ENCODE measurements around the gene UBA3. TPM values are rescaled to one million over a fixed set of nuclear protein-coding genes. Genes with fewer than 3 reads are reported as not detected.

Gene UBA3
- total RNA-seq, 1 experiment from 2014 or later: 41.1 TPM

- Mint-ChIP-seq H3K27me3 (ENCODE audit: insufficient read depth, unreplicated experiment) (no peaks in the 10 kb centered on the region), H3K9me3 (ENCODE audit: unreplicated experiment) (no peaks in the 10 kb centered on the region), H3K36me3 (ENCODE audit: insufficient read depth, unreplicated experiment) (peaks cover 93% of the 10 kb centered on the region), H3K27ac (ENCODE audit: low read depth, unreplicated experiment) (no peak overlapping the region), H3K4me3 (ENCODE audit: unreplicated experiment) (no peak overlapping the region), H3K4me1 (ENCODE audit: insufficient read depth, unreplicated experiment) (no peaks in the 10 kb centered on the region)
- no peak for DNase-seq (ENCODE audit: unreplicated experiment)
- POLR2A ChIA-PET: interaction anchor here (0.6 to 1.0 kb wide), 3 partner anchors 19 to 650 kb away, joined by 3 read pairs; partner anchors contain the start of gene EOGT
- TF ChIP-seq, protein P1, sequence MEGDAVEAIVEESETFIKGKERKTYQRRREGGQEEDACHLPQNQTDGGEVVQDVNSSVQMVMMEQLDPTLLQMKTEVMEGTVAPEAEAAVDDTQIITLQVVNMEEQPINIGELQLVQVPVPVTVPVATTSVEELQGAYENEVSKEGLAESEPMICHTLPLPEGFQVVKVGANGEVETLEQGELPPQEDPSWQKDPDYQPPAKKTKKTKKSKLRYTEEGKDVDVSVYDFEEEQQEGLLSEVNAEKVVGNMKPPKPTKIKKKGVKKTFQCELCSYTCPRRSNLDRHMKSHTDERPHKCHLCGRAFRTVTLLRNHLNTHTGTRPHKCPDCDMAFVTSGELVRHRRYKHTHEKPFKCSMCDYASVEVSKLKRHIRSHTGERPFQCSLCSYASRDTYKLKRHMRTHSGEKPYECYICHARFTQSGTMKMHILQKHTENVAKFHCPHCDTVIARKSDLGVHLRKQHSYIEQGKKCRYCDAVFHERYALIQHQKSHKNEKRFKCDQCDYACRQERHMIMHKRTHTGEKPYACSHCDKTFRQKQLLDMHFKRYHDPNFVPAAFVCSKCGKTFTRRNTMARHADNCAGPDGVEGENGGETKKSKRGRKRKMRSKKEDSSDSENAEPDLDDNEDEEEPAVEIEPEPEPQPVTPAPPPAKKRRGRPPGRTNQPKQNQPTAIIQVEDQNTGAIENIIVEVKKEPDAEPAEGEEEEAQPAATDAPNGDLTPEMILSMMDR (IDR thresholded peaks at IDR 0.05; ENCODE audit: unreplicated experiment): no peak
- CTCF ChIA-PET: interaction anchor here (0.7 to 1.3 kb wide), 5 partner anchors 9 to 42 kb away, joined by 3 to 5 read pairs (median 3); no protein-coding TSS in a partner anchor
- intact Hi-C loops (cut with micrococcal nuclease): no loop called here
- BruUV-seq (replicated peaks): no TSS peak
Observed at GRCh38 chr3:69032142-69032541, 48.0 kb downstream of the UBA3 start.

GRCh38 chr3:69031635-69032034 is 48.5 kb downstream of the UBA3 start:
- peaks cover 90% of the 10 kb centered on the region for H3K36me3 Mint-ChIP-seq (ENCODE audit: insufficient read depth, unreplicated experiment)
- intact Hi-C loops (cut with micrococcal nuclease): no loop called here
- no peaks in the 10 kb centered on the region for H3K4me1 Mint-ChIP-seq (ENCODE audit: insufficient read depth, unreplicated experiment)
- no peaks in the 10 kb centered on the region for H3K9me3 Mint-ChIP-seq (ENCODE audit: unreplicated experiment)
- DNase-seq (ENCODE audit: unreplicated experiment): no peak
- BruUV-seq (replicated peaks): no TSS peak
- no peak overlapping the region for H3K27ac Mint-ChIP-seq (ENCODE audit: low read depth, unreplicated experiment)
- no peak overlapping the region for H3K4me3 Mint-ChIP-seq (ENCODE audit: unreplicated experiment)
- ChIA-PET CTCF (no interaction called here), POLR2A (interaction anchor here (0.6 to 1.0 kb wide), 3 partner anchors 18 to 650 kb away, joined by 3 read pairs; partner anchors contain the start of gene EOGT)
- TF ChIP-seq, protein P1 (IDR thresholded peaks at IDR 0.05; ENCODE audit: unreplicated experiment): no peak
- H3K27me3 Mint-ChIP-seq (ENCODE audit: insufficient read depth, unreplicated experiment): no peaks in the 10 kb centered on the region

DNA sequence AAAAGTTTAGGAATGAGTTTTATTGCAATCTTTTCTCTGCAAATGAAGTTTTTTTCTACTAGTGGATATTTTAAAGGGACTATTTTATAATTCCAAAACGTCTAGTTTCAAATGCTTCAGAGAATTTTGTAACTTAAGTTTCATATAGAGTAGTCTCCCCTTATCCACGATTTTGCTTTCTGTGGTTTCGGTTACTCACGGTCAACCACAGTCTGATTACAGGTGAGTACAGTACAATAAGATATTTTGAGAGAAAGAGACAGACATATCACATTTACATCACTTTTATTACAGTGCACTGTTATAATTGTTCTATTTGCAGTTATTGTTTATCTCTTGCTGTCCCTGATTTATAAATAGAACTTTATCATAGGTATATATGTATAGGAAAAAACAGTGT is 59.3 kb downstream of the UBA3 start:
- H3K27me3 Mint-ChIP-seq (ENCODE audit: insufficient read depth, unreplicated experiment): no peaks in the 10 kb centered on the region
- H3K9me3 Mint-ChIP-seq (ENCODE audit: unreplicated experiment): no peaks in the 10 kb centered on the region
- peaks cover 52% of the 10 kb centered on the region for H3K36me3 Mint-ChIP-seq (ENCODE audit: insufficient read depth, unreplicated experiment)
- no peak overlapping the region for H3K27ac Mint-ChIP-seq (ENCODE audit: low read depth, unreplicated experiment)
- DNase-seq (ENCODE audit: unreplicated experiment): no peak
- TF ChIP-seq, protein P1 (IDR thresholded peaks at IDR 0.05; ENCODE audit: unreplicated experiment): no peak
- no TSS peak for BruUV-seq (replicated peaks)
- CTCF ChIA-PET: interaction anchor here (0.6 to 1.7 kb wide), 7 partner anchors 8 to 286 kb away, joined by 3 to 12 read pairs (median 3); partner anchors contain the start of gene EOGT
- POLR2A ChIA-PET: no interaction called here
- no peak overlapping the region for H3K4me3 Mint-ChIP-seq (ENCODE audit: unreplicated experiment)
- intact Hi-C loops (cut with micrococcal nuclease): no loop called here
- peaks cover 5% of the 10 kb centered on the region for H3K4me1 Mint-ChIP-seq (ENCODE audit: insufficient read depth, unreplicated experiment)

DNA sequence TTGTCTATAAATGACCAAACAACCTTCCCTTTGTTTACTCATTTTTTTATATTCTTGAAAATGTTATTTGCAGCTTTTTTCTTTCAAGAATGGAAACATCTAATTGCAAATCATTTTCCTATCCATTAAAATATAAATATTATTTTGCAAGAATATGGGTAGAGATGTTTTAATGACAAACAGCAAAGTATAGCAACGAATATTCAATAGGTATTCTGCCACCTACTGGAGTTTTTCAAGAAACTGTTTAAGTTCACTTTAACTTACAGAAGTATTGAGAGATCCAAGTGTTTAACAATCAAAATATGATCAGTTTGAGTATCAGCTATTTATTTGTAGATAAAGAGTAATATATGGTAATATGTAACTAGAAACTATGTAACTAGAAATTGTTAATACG is 59.7 kb downstream of the UBA3 start:
- H3K4me1 Mint-ChIP-seq (ENCODE audit: insufficient read depth, unreplicated experiment): peaks cover 7% of the 10 kb centered on the region
- intact Hi-C loops (cut with micrococcal nuclease): no loop called here
- TF ChIP-seq, protein P1 (IDR thresholded peaks at IDR 0.05; ENCODE audit: unreplicated experiment): peak; percentile 30
- H3K27me3 Mint-ChIP-seq (ENCODE audit: insufficient read depth, unreplicated experiment): no peaks in the 10 kb centered on the region
- POLR2A ChIA-PET: no interaction called here
- DNase-seq (ENCODE audit: unreplicated experiment): no peak
- H3K4me3 Mint-ChIP-seq (ENCODE audit: unreplicated experiment): no peak overlapping the region
- CTCF ChIA-PET: interaction anchor here (0.9 to 1.7 kb wide), 5 partner anchors 9 to 34 kb away, joined by 3 to 5 read pairs (median 4); no protein-coding TSS in a partner anchor
- H3K27ac Mint-ChIP-seq (ENCODE audit: low read depth, unreplicated experiment): no peak overlapping the region
- BruUV-seq (replicated peaks): TSS peak; percentile 6
- H3K36me3 Mint-ChIP-seq (ENCODE audit: insufficient read depth, unreplicated experiment): peaks cover 48% of the 10 kb centered on the region
- no peaks in the 10 kb centered on the region for H3K9me3 Mint-ChIP-seq (ENCODE audit: unreplicated experiment)

All from MCF 10A (cell line).